Esophagus mucosa (tissue), 1 donor: ENCODE results near the gene GSTK1. TPM values are rescaled to one million over a fixed set of nuclear protein-coding genes. Genes with fewer than 3 reads are reported as not detected.
"Not testable (repeated sequence)": the region's sequence is repeated elsewhere in the genome, so short reads cannot be mapped to it uniquely, and the experiment has no call there.

Experiments used
- ATAC-seq: fragments of 200-7000 bp; cut with Tn5 transposase; one replicate; pipeline ENCODE4 v1.9.1; 2020
- total RNA-seq: library from RNA; stranded (reverse); gene quantifications from one replicate; pipeline ENCODE4 v1.2.4, GENCODE V29; 2023
- donor health status: DM: yes; HTN: yes; CAD: no.

Gene GSTK1
- total RNA-seq, 1 donor from 2014 or later, result 109 TPM

DNA sequence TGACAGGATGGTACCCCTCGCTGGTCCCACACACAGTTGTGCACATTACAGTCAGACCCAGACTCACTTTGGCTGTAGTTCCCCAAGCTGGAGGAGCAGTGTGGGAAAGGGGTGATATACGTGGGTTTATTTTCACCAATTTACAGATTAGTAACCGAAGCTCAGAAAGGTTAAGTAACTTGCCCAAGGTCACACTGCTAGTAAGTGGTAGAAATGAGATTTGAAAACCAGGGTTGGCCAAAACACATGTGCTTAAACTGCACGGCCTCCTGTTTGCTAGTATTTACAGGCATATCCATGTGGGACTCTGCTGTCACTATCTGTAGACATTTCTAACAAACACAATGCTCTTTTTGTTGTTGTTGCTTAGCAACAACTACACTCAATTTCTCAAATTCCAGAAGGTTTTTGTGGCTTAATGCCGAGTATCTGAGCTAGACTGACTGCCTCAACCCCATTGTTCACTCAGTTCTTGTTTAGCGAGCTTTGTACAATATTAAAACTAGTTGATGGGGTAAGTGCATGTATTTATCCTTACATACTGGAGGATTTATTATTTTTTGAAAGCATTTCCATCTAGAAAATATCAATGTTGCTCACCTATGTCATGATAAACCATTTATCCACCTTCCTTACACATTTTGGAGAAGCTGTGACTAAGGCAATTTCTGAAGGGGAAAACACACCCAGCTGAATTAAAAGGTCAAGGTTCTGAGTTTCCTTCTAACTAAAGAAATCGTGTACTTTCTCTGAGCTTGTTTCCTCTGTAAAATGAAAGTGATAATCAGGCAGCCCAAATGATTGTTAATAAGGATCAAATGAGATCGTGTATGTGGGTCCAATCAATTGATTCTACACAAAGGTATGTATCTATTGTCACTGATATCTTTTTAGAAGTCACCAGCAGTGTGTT is 16.2 kb downstream of the GSTK1 start:
- ATAC-seq, result peak; percentile 70

- no peak for ATAC-seq
Observed at GRCh38 chr7:143280160-143280559, 16.9 kb downstream of the GSTK1 start.

DNA sequence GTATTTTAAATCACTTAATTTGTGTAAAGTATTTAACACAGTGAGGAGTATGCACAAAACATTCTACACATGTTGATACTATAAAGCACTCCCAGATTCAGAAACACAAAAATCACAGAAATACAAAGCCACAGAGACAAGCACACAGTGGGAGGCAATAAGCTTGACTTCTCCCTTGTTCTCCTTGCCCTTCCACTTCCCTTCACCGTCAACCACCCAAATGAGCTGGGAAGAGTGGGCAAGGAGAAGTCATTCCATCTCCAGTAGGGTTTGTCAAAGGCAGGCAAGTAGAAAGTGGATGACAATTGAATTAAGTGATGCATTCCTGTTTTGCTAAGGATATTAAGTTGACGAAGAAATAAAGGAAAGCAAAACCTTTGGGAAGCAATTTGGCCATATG is 17.3 kb downstream of the GSTK1 start:
- no peak for ATAC-seq

- ATAC-seq, result no peak
Observed at GRCh38 chr7:143281529-143281928, 18.3 kb downstream of the GSTK1 start.

DNA sequence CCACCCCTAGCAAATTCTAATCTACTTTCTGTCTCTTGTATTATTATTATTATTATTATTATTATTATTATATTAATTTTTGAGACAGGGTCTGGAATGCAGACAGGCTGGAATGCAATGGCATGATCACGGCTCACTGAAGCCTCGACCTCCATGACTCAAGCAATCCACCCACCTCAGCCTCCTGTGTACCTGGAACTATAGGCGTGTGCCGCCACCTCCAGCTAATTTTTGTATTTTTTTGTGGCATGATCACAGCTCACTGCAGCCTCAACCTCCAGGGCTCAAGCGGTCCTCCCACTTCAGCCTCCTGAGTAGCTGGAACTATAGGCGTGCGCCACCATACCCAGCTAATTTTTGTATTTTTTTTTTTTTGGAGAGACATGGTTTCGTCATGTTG is 18.9 kb downstream of the GSTK1 start:
- no peak for ATAC-seq

GRCh38 chr7:143283381-143283780 is 20.1 kb downstream of the GSTK1 start:
- ATAC-seq, result no peak

- ATAC-seq, result no peak
Observed at GRCh38 chr7:143284591-143285469, 21.6 kb downstream of the GSTK1 start, which contains the start of gene TMEM139. Gene TMEM139 (plus strand): TSS chr7:143284958. CDS start chr7:143285958, 1,000 bp downstream.

- no peak for ATAC-seq
Observed at GRCh38 chr7:143285470-143285778, 22.2 kb downstream of the GSTK1 start.

- no peak for ATAC-seq
Observed at GRCh38 chr7:143285806-143286521, 22.7 kb downstream of the GSTK1 start.

DNA sequence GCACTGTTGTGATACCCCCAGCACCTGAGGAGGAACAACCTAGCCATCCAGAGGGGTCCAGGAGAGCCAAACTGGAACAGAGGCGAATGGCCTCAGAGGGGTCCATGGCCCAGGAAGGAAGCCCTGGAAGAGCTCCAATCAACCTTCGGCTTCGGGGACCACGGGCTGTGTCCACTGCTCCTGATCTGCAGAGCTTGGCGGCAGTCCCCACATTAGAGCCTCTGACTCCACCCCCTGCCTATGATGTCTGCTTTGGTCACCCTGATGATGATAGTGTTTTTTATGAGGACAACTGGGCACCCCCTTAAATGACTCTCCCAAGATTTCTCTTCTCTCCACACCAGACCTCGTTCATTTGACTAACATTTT is 23.3 kb downstream of the GSTK1 start:
- no peak for ATAC-seq

- no peak for ATAC-seq
Observed at GRCh38 chr7:143287339-143287934, 24.2 kb downstream of the GSTK1 start.

GRCh38 chr7:143287935-143288826 is 24.9 kb downstream of the GSTK1 start, which contains the start of gene CASP2:
Gene CASP2 (plus strand): TSS chr7:143288351. CDS start chr7:143288456, 105 bp downstream.
- ATAC-seq, result peak; percentile 99

GRCh38 chr7:143288836-143289235 is 25.6 kb downstream of the GSTK1 start:
- ATAC-seq, result no peak

DNA sequence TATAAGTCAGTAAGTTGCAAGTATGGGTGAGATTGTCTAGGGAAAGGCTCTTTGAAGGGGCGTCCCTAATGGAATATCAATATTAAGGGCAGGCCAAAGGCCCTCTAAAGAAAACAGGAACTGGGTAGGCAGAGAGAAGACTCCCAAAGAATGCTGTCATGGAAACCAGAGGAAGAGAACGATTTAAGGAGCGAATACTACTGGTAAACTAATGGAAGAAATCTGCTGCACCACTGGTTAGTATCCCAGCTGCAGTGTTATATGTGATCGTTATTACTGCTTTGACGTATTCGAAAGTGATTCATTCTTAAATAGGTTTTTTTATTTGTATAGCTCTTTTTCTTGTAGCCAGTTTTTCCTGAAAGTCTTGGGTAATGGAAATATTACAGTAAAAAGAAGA is 26.2 kb downstream of the GSTK1 start:
- ATAC-seq, result no peak

DNA sequence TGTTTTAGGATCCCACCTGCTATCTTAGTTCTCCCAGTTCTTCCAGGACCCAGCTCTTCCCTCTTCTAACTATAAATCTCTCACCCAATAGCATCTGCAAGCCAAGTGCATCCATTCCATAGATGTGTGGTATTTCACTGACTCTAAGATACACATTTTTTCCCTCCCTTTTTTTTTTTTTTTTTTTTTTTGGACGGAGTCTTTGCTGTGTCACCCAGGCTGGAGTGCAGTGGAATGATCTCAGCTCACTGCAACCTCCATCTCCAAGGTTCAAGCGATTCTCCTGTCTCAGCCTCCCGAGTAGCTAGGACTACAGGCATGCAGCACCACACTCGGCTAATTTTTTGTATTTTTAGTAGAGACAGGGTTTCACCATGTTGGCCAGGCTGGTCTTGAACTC is 26.6 kb downstream of the GSTK1 start:
- not testable (repeated sequence) for ATAC-seq

DNA sequence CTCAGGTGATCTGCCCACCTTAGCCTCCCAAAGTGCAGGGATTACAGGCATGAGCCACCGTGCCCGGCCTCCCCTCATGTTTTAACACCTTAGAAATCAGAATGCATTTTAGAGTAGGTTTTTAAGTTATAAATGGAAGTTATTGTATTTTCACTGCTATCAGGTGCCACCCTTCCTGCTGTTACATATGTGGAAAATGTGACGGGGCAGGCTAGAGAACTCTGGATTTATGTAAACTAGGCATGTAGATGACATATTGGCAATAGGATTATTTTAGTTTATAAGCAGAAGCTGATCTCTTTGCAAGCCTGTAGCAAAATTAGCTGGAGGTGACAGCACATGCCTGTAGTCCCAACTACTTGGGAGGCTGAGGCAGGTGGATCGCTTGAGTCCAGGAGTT is 27.1 kb downstream of the GSTK1 start:
- no peak for ATAC-seq

DNA sequence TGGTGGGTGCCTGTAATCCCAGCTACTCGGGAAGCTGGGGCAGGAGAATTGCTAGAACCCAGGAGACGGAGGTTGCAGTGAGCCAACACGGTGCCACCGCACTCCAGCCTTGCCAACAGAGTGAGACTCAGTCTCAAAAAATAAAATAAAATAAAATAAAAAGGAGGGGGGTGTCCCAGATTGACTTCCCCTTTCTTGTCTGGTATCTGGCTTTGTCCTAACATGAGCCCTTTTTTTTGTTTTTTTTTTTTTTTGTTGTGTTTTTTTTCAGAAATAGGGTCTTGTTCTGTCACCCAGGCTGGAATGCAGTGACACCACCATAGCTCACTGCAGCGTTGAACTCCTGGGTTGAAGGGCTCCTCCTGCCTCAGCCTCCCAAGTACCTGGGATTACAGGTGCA is 29.6 kb downstream of the GSTK1 start:
- no peak for ATAC-seq

GRCh38 chr7:143295870-143296269 is 32.6 kb downstream of the GSTK1 start:
- ATAC-seq, result no peak

- ATAC-seq, result no peak
Observed at GRCh38 chr7:143296686-143297085, 33.4 kb downstream of the GSTK1 start.

DNA sequence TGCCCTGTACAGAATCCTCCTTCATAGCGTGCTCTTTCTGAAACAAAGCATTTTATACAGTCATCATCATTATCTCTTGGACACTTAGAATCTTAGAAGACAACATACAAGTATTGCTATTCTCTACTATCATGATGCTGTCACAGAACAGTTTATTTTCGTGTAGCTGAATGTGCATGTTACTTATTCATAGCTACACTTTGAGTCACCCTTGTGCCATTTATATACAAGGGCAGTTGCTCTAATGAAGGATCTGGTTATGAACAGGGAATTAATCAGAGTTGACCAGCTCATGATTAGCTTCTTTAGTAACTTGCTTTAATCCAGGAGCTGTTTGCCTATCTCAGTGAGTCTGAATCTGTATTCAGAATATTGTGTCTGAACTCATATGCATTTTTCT is 36.1 kb downstream of the GSTK1 start:
- no peak for ATAC-seq

GRCh38 chr7:143299840-143300239 is 36.6 kb downstream of the GSTK1 start:
- peak; percentile 75 for ATAC-seq
